HG03442 (cell line): Measurements from ENCODE around the gene CPAMD8.

Source experiments
- ATAC-seq: cut with Tn5 transposase; IDR thresholded peaks from one replicate; pipeline ENCODE4 v1.9.1; 2021; ENCODE audit warnings: mild to moderate bottlenecking, moderate library complexity; ENCODE audit not compliant: unreplicated experiment

CPAMD8 gene

DNA sequence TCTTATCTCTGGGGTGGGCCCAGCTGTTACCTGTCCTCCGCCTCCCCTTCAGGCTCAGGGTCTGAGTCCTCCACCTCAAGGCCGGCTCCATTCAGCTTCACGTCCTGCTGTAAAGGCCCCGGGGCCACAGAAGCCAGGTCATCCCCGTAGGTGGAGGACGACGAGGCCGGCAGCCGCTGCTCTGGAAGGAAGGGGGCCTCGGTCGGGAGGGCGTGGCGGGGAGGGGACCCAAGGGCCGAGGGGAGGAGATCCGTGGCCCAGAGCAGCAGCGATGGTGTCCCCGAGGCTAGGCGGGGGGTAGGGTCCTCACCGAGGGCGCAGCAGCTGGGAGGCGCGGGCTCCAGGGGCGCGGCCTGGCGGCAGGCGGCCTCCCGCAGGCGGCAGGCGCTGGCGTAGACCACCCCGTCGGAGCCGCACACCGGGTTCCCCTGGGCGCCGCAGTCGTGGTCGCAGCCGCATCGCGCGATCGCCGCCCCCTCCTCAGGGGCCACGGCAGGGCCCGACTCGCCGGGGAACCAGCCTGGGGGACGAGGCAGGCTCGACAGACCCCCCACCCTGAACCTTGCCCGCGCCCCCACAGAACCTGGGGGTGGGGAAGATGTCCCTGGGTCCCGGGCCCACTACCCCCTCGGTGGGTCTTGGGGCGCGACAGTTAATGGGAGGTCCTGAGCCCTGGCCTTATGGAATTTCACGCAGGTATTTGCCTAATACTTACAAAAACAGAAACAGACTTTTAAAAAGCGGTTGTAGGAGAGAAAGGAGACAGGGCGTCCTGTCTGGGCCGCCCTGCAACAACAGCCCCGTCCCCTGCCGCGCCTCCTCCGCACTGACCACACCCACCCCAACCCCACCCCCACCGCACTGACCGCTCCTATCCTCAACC, 130.2 kb downstream of the CPAMD8 start:
- ATAC-seq, result peak; percentile 16

GRCh38 chr19:16895467-16896145, 131.0 kb downstream of the CPAMD8 start:
- no peak for ATAC-seq

- no peak for ATAC-seq
These were observed 132.5 kb downstream of the CPAMD8 start for GRCh38 chr19:16894080-16894479.

- ATAC-seq, result no peak
These were observed 133.0 kb downstream of the CPAMD8 start for GRCh38 chr19:16893686-16893989.

DNA sequence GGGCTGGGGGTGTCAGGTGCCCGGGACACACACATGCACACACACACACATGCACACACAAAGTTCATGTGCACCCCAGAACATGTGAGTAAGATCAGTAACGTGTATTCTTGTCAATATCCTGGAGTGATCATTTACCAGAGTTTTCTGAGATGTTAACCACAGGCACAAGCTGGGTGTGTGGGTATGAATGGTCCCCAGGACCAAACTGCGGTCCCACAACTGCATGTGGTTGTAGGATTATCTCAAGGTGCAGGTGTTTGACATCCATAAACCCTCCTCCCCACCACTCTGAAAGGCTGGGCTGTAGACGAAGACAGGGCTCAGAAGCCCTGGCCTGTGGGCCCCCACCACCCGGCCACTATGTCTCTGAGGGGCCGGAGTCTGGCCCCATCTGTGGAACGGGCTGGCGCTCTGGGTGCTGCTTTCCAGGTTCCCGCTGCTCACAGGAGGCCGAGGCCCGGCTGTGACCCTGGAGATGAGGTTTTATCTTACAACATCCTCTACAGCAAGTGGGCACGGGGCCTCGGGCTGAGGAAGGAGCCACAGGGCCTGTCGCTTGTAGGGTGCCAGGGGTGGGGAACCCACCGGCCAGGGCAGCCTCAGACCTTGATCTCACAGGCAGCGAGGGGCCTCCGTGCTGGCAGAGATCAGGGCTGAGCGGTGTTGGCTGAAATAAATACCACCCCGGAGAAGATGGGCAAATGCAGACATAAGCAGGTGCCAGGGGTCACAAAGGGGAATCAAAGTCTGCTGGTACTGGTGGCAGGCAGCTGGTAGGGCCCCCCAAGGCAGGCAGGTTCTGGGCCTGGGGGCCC, 133.5 kb downstream of the CPAMD8 start:
- ATAC-seq, result no peak

DNA sequence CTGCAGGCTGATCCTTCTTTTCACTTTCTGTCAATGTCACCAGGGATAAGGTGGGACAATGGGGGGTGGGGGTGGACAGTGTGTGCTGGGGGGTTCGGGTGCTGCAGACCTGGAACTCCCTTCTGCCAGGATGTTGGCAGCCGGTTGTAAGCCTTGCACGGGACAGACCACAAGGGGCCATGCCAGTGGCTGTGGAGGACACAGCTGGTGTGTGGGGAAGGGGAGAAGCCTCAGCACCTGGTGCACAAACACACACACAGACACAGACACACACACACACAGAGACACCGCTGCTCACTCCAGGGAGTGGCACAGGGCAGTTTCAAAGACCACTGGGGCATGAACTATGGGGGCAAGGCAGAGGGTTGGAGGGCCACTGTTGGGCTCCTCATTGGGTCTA, 134.2 kb downstream of the CPAMD8 start:
- ATAC-seq, result no peak

DNA sequence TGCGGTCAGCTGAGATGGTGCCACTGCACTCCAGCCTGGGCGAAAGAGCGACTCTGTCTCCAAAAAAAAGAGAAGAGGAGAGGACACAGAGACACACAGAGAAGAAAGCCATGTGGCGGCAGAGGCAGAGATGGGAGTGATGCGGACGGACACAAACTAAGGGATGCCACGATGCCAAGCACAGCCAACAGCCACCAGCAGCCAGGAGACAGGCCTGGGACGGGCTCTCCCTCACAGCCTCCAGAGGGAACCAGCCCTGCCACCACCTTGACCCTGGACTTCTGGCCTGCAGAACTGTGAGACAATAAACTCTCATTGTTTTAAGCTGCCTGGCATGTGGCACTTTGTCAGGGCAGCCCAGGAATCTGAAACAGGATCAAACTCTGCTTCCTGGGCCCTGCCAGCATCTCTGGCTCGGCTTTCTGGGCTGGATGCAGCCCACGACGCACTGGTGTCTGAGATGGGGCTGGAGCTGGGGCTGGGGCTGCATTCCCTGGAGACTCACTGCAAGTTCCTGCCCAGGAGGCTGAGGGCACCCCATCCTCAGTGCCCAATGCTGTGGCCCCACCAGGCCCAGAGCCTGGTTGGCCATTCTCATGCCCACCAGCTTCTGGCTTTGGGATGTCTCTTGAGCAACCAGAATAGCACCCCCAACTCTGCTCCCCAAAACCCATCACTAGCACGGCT, 134.8 kb downstream of the CPAMD8 start:
- ATAC-seq, result no peak

- no peak for ATAC-seq
These were observed 136.0 kb downstream of the CPAMD8 start for GRCh38 chr19:16890461-16891184.

DNA sequence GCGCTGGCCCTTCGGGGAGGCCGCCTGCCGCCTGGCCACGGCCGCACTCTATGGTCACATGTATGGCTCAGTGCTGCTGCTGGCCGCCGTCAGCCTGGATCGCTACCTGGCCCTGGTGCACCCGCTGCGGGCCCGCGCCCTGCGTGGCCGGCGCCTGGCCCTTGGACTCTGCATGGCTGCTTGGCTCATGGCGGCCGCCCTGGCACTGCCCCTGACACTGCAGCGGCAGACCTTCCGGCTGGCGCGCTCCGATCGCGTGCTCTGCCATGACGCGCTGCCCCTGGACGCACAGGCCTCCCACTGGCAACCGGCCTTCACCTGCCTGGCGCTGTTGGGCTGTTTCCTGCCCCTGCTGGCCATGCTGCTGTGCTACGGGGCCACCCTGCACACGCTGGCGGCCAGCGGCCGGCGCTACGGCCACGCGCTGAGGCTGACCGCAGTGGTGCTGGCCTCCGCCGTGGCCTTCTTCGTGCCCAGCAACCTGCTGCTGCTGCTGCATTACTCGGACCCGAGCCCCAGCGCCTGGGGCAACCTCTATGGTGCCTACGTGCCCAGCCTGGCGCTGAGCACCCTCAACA, 136.6 kb downstream of the CPAMD8 start:
- ATAC-seq, result no peak

- no peak for ATAC-seq
These were observed 137.2 kb downstream of the CPAMD8 start for GRCh38 chr19:16889366-16889882.

GRCh38 chr19:16888629-16889365, 137.8 kb downstream of the CPAMD8 start, which contains the start of gene F2RL3:
Gene F2RL3, plus strand, starts transcription at chr19:16888999. Its CDS starts 191 bp downstream, at chr19:16889190.
- no peak for ATAC-seq

DNA sequence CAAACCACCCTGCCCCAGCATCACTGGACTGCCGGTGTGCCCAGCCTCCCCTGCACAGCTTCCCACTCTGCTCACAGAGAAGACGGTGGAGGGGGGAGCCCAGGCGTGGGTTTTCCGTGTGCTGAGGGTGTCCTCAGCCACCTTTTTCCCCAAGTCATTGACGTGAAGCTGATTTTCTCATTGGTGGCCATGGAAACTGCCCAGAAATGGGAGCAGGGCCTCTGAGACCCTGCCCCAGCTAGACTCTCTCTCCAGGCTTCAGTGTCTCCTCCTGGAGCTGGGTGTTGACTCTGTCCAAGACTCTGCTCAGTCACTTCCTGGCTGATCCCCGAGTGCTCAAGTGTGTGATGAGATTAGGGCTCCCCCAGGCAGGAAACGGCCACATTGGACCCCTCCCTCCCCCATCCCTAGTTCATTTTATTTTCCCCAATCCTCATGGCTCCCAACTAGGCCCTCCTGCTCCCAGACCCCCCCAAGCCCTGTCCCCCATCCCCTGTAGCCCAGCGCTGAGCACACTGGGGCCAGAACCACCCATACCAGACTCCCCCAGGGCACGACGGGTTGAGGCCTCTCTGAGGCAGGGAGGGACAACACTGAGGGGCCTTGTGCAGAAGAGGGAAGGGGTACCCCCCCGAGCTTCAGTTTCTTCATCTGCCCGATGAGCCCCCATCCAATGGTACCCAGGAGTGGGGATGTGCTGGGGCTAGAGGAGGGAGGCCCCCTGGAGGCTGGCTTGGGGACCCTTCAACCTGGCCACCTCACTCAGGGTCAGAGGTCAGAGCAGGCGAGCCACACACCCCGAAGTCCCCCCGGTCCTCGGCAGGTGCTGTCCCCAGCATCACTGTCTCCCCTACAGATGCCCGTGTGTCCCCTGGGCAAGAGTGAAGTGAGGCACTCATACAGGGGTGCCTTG, 139.0 kb downstream of the CPAMD8 start:
- no peak for ATAC-seq

- ATAC-seq, result no peak
These were observed 140.2 kb downstream of the CPAMD8 start for GRCh38 chr19:16886305-16886880.

DNA sequence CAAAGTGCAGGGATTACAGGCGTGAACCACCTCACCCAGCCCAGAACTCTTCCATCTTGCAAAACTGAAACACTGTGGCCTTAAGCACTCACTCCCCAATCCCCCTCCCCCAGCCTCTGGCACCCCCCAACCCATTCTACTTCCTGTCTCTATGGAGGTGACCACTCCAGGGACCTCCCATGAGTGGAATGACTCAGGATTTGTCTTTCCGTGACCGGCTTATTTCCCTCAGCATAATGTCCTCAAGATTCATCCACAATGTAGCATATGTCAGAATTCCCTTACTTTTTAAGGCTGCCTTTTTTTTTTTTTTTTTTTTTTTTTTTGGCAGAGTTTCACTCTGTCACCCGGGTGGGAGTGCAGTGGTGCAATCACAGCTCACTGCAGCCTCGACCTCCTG, 141.4 kb downstream of the CPAMD8 start:
- no peak for ATAC-seq

DNA sequence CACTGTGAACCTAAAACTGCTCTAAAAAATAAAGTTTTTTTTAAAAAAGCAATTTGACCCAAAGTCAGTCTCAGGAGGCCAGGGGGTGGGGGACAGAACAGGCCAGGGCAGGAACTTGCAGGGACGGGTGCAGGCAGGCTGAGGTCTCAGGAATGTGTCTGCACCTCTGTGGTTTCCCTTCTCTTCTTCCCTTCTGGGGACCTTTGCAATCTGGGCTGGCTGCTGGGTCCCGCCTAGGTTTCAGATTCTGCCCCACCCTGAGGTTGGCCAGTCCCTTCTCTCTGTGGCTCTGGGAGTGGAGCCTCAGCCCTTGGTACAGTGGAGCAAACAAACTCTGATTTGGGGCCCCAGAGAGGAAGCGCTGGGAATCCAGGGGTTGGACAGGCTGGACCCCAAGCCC, 143.1 kb downstream of the CPAMD8 start:
- no peak for ATAC-seq

DNA sequence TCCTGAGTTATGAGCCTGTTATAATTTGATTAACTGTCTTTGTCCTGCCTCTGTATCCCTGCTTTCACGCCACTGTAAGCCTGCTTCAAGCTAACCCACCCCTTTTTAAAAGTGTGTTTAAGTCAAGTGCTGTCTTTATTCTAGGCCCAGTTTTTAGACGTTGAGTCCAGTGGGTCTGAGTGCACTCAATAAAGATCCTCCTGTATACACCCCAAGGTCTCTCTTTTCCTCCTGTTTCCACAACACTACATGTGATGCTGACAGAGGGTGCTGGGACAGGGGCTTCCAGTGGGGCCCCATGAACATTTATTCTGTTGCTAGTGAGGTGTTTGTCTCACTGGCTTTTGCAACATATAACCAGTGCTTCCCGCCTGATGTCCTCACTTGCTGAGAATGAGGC, 144.5 kb downstream of the CPAMD8 start:
- ATAC-seq, result no peak

DNA sequence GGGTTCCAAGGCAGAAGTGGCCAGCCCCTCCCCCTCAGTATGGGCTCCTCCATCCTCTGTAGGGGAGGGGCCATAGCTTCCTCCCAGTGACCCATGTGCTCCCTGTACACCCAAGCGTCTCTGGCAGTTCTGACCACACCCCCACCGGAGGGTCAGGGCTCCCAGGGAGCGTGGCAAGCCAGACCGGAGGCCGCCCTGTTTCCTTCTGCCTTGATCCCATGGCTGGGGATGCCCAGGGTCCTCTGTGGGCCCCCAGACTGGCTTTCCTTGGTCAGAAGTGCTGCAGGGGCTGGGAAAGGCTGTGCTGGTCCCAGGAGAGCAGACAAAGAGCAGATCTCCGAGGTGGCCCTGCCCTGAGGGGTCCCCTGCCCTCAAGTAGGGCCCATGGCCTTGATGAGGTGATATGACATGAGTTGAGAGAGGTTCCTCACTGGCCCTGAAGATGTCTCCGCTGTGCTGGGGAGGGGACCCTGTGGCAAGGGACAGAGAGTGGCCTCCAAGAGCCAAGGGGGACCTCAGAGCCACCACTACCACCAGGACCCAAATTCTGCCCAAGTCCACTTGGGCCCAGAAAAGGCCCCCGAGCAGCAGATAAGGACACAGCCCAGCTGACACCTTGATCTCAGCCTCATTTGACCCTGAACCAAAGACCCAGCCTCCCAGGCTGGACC, 145.6 kb downstream of the CPAMD8 start:
- ATAC-seq, result no peak
